Hepatocyte (in vitro differentiated cells): ENCODE data around the gene MRPL53.

Experiments
- EZH2 ChIP-seq: fragments of 200-600 bp; sonication (generic); IDR thresholded peaks from 2 replicates; pipeline ENCODE4 v1.6.1; 2016; ENCODE audit warnings: antibody characterized with exemption, mild to moderate bottlenecking, borderline replicate concordance
- EZH2phosphoT487 ChIP-seq: fragments of 200-600 bp; sonication (generic); IDR thresholded peaks from one replicate; pipeline ENCODE4 v1.6.1; 2018; ENCODE audit warnings: antibody characterized with exemption, mild to moderate bottlenecking, low read depth, moderate library complexity; ENCODE audit not compliant: unreplicated experiment, severe bottlenecking
- TF ChIP-seq, protein P1 (sequence below): fragments of 200-600 bp; sonication (generic); IDR thresholded peaks from 2 replicates; pipeline ENCODE4 v1.5.1; 2016; ENCODE audit warnings: antibody characterized with exemption, mild to moderate bottlenecking; ENCODE audit not compliant: poor library complexity

DNA sequence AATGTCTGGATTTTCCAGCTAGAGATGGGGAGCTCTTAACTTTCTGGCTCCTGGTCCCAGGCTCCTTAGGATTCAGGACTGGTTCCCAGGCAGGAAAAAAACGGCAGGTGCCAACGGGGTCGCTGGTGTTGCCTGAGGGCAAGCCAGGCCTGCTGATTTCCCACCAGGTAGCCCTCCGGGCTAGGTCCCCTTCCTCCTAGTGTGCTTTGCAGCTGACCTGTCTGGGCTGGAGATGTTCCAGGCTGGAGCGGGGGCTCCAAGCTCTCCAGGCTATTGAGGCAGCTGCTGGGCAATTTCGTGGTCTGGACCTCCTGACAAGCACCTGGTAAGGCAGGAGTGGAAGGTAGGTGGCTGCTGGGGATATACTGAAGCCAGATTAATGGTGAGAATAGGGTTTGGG lies 2.0 kb upstream of the MRPL53 start:
- TF ChIP-seq, protein P1, sequence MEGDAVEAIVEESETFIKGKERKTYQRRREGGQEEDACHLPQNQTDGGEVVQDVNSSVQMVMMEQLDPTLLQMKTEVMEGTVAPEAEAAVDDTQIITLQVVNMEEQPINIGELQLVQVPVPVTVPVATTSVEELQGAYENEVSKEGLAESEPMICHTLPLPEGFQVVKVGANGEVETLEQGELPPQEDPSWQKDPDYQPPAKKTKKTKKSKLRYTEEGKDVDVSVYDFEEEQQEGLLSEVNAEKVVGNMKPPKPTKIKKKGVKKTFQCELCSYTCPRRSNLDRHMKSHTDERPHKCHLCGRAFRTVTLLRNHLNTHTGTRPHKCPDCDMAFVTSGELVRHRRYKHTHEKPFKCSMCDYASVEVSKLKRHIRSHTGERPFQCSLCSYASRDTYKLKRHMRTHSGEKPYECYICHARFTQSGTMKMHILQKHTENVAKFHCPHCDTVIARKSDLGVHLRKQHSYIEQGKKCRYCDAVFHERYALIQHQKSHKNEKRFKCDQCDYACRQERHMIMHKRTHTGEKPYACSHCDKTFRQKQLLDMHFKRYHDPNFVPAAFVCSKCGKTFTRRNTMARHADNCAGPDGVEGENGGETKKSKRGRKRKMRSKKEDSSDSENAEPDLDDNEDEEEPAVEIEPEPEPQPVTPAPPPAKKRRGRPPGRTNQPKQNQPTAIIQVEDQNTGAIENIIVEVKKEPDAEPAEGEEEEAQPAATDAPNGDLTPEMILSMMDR: no peak
- TF ChIP-seq EZH2 (no peak), EZH2phosphoT487 (no peak)
